HepG2 (cell line): ENCODE results near the gene NCKIPSD. TPM values are rescaled to one million over a fixed set of nuclear protein-coding genes. Genes with fewer than 3 reads are reported as not detected.

Source experiments
- ATF5 ChIP-seq: sonication (generic); formaldehyde crosslinking; IDR thresholded peaks from 2 replicates; pipeline ENCODE4 v1.4.0; 2020; ENCODE audit warnings: mild to moderate bottlenecking, low read depth, missing genetic modification reagents
- DR1 ChIP-seq: sonication (generic); formaldehyde crosslinking; IDR thresholded peaks from 2 replicates; pipeline ENCODE4 v1.8.0; 2021; ENCODE audit warnings: mild to moderate bottlenecking, missing genetic modification reagents, inconsistent platforms
- DRAP1 ChIP-seq: IDR thresholded peaks from 2 replicates; pipeline ENCODE4 v1.6.1; 2016; ENCODE audit warnings: missing genetic modification reagents, missing compliant biosample characterization
- ETV6 ChIP-seq: sonication (generic); formaldehyde crosslinking; conservative IDR thresholded peaks from 2 replicates; pipeline ENCODE4 v1.4.0; 2020; ENCODE audit warnings: missing genetic modification reagents
- FOXO4 ChIP-seq: sonication (generic); formaldehyde crosslinking; conservative IDR thresholded peaks from 2 replicates; pipeline ENCODE4 v1.8.1; 2023; ENCODE audit warnings: missing genetic modification reagents
- HNRNPH1 ChIP-seq: fragments of 200-400 bp; formaldehyde crosslinking; optimal IDR thresholded peaks from 2 replicates; pipeline ENCODE3; 2017; ENCODE audit warnings: mild to moderate bottlenecking, low read depth, low read length
- MYNN ChIP-seq: sonication (generic); formaldehyde crosslinking; IDR thresholded peaks from 2 replicates; pipeline ENCODE4 v1.4.0; 2020; ENCODE audit warnings: mild to moderate bottlenecking, low read depth, missing genetic modification reagents
- RERE ChIP-seq: IDR thresholded peaks from 2 replicates; pipeline ENCODE4 v1.6.1; 2016; ENCODE audit warnings: low read depth, missing genetic modification reagents, missing compliant biosample characterization
- SETDB1 ChIP-seq: sonication (generic); formaldehyde crosslinking; IDR thresholded peaks from 2 replicates; pipeline ENCODE4 v1.5.1; 2020; ENCODE audit warnings: missing genetic modification reagents, mild to moderate bottlenecking, borderline replicate concordance
- SRSF1 ChIP-seq: fragments of 200-400 bp; formaldehyde crosslinking; optimal IDR thresholded peaks from 2 replicates; pipeline ENCODE3; 2017; ENCODE audit warnings: mild to moderate bottlenecking, low read depth, low read length, moderate library complexity
- XRCC5 ChIP-seq: fragments of 200-400 bp; formaldehyde crosslinking; optimal IDR thresholded peaks from 2 replicates; pipeline ENCODE3; 2017; ENCODE audit warnings: mild to moderate bottlenecking, low read length
- ZBTB20 ChIP-seq: sonication (generic); formaldehyde crosslinking; IDR thresholded peaks from 2 replicates; pipeline ENCODE4 v1.8.1; 2023; ENCODE audit warnings: missing genetic modification reagents, low read depth, mild to moderate bottlenecking, borderline replicate concordance
- ZFP1 ChIP-seq: IDR thresholded peaks from 2 replicates; pipeline ENCODE4 v1.6.1; 2016
- ZNF10 ChIP-seq: sonication (generic); formaldehyde crosslinking; IDR thresholded peaks from 2 replicates; pipeline ENCODE4 v1.4.0; 2020; ENCODE audit warnings: mild to moderate bottlenecking, low read depth, missing genetic modification reagents, borderline replicate concordance
- ZNF224 ChIP-seq: sonication (generic); formaldehyde crosslinking; IDR thresholded peaks from 2 replicates; pipeline ENCODE4 v1.5.0; 2020; ENCODE audit warnings: mild to moderate bottlenecking, missing genetic modification reagents
- ZNF234 ChIP-seq: sonication (generic); formaldehyde crosslinking; conservative IDR thresholded peaks from 2 replicates; pipeline ENCODE4 v1.5.1; 2020; ENCODE audit warnings: mild to moderate bottlenecking, missing genetic modification reagents
- ZNF280D ChIP-seq: sonication (generic); formaldehyde crosslinking; IDR thresholded peaks from 2 replicates; pipeline ENCODE4 v1.5.1; 2020; ENCODE audit warnings: mild to moderate bottlenecking, missing genetic modification reagents
- ZNF746 ChIP-seq: sonication (generic); formaldehyde crosslinking; IDR thresholded peaks from 2 replicates; pipeline ENCODE4 v1.8.0; 2022; ENCODE audit warnings: mild to moderate bottlenecking, missing genetic modification reagents
- ZNF747 ChIP-seq: sonication (generic); formaldehyde crosslinking; IDR thresholded peaks from 2 replicates; pipeline ENCODE4 v1.8.1; 2023; ENCODE audit warnings: missing genetic modification reagents, mild to moderate bottlenecking, borderline replicate concordance
- polyA plus RNA-seq, 8 experiments: library from polyadenylated mRNA; depleted of rRNA in 3 of 8; stranded (reverse) in 7 of 8; unstranded in 1 of 8; fragments of >200 nt; fragmentation: Illumina TruSeq in 4 of 8; extraction: Trizol in 4 of 8; gene quantifications; 2 replicates each; pipeline versions ENCODE4 v1.2.1 to v1.2.3, GENCODE V29; 2011 to 2016; ENCODE audit warnings: low read depth in 4 of 8, missing spikeins in 1 of 8, mixed read lengths in 1 of 8; ENCODE audit not compliant: insufficient read depth in 1 of 8
- total RNA-seq, 5 experiments: library from RNA; depleted of rRNA; stranded (reverse); fragments of >200 nt; fragmentation: Illumina TruSeq; extraction: Trizol; gene quantifications; 2 replicates each; pipeline ENCODE4 v1.2.3, GENCODE V29; 2016; ENCODE audit warnings: low read depth in 1 of 5

Gene NCKIPSD
- total and polyA plus RNA-seq, 2 of the 13 experiments (the other 11 are each of a cell fraction or from before 2014, with no cell fraction given) = 13.5 to 35.2 TPM

- TF ChIP-seq ZNF234 (peak; percentile 100), ZBTB20 (peak; percentile 100), ZNF746 (CRISPR knock-in tag) (peak; percentile 99), ZNF224 (CRISPR knock-in tag) (peak; percentile 100), ATF5 (CRISPR knock-in tag) (peak; percentile 100), RERE (CRISPR knock-in tag) (peak; percentile 97), ZFP1 (CRISPR knock-in tag) (peak; percentile 100), ZNF280D (CRISPR knock-in tag) (peak; percentile 100), DR1 (CRISPR knock-in tag) (peak; percentile 95), DRAP1 (peak; percentile 93), ZNF10 (CRISPR knock-in tag) (no peak), ZNF747 (CRISPR knock-in tag) (peak; percentile 100), FOXO4 (peak; percentile 100), MYNN (CRISPR knock-in tag) (peak; percentile 99), SRSF1 (peak; percentile 93), ETV6 (peak; percentile 100), HNRNPH1 (no peak), SETDB1 (no peak; the same call in 1 of the 2 replicates), XRCC5 (peak; percentile 88)
Measured at GRCh38 chr3:48661501-48662144, 24.1 kb downstream of the NCKIPSD start (continued).
